ENCODE measurements around the gene TYRP1.

The TYRP1 gene

GRCh38 chr9:12739014-12739652 lies 45.9 kb downstream of the TYRP1 start:
- DNase-seq, result no peak

GRCh38 chr9:12740845-12741244 lies 47.7 kb downstream of the TYRP1 start:
- DNase-seq, result no peak

- no peak for DNase-seq
These were observed 54.8 kb downstream of the TYRP1 start for GRCh38 chr9:12748016-12748415.

GRCh38 chr9:12748954-12749353 lies 55.8 kb downstream of the TYRP1 start:
- DNase-seq, result no peak

- no peak for DNase-seq
These were observed 60.7 kb downstream of the TYRP1 start for GRCh38 chr9:12753931-12754330.

GRCh38 chr9:12759761-12760160 lies 66.6 kb downstream of the TYRP1 start:
- no peak for DNase-seq

All from effector CD8-positive, alpha-beta T cell (primary cell).